Dendritic cell treated with granulocyte-macrophage colony-stimulating factor and Interleukin-4, amounts not matched to agents 40 ng/mL and 50 ng/mL, for 4 days (primary cell): Measurements from ENCODE around the gene TRABD2B.

ENCODE experiments used
- H3K27ac Mint-ChIP-seq: one replicate; pipeline ENCODE4 v1.8.0; 2022; ENCODE audit warnings: mild to moderate bottlenecking, mixed read lengths
- H3K27me3 Mint-ChIP-seq: one replicate; pipeline ENCODE4 v1.8.0; 2022; ENCODE audit warnings: mild to moderate bottlenecking, mixed read lengths
- H3K36me3 Mint-ChIP-seq: one replicate; pipeline ENCODE4 v1.8.0; 2022; ENCODE audit warnings: low read depth, mixed read lengths
- H3K4me1 Mint-ChIP-seq: one replicate; pipeline ENCODE4 v1.8.0; 2022; ENCODE audit warnings: low read depth, mixed read lengths
- H3K4me3 Mint-ChIP-seq: one replicate; pipeline ENCODE4 v1.8.0; 2022; ENCODE audit warnings: mild to moderate bottlenecking, moderate library complexity, mixed read lengths
- H3K9me3 Mint-ChIP-seq: one replicate; pipeline ENCODE4 v1.8.0; 2022; ENCODE audit warnings: mixed read lengths
- intact Hi-C: fragments of 100-400 bp; cut with micrococcal nuclease; formaldehyde crosslinking; loops from one replicate; pipeline ENCODE4 v1.15.0; 2022

TRABD2B gene

DNA sequence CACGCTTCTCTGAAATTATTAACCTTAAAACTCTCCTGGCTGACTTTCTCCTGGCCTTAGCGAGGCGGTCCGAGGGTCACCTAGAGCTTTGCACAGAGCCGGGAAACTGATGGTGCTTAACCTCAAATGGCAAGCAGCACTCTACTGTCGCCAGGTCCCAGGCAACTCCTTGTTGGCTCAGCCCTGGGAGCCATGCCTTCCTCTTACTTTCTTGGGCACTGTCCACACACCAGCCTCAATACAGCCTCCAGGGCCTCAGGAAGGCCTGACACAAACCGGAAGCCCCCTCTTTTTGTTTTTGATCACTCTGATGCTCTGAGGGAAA lies 3.8 kb downstream of the TRABD2B start:
- H3K27me3 Mint-ChIP-seq: peaks cover 62% of the 10 kb centered on the region
- H3K27ac Mint-ChIP-seq: no peak overlapping the region
- no peaks in the 10 kb centered on the region for H3K36me3 Mint-ChIP-seq
- H3K4me1 Mint-ChIP-seq: peaks cover 5% of the 10 kb centered on the region
- intact Hi-C loops: no loop called here
- H3K4me3 Mint-ChIP-seq: no peak overlapping the region
- no peaks in the 10 kb centered on the region for H3K9me3 Mint-ChIP-seq

- H3K9me3 Mint-ChIP-seq: no peaks in the 10 kb centered on the region
- H3K4me3 Mint-ChIP-seq: no peak overlapping the region
- no peak overlapping the region for H3K27ac Mint-ChIP-seq
- H3K4me1 Mint-ChIP-seq: peaks cover 5% of the 10 kb centered on the region
- H3K36me3 Mint-ChIP-seq: no peaks in the 10 kb centered on the region
- H3K27me3 Mint-ChIP-seq: peaks cover 62% of the 10 kb centered on the region
- intact Hi-C loops: no loop called here
These were observed 4.3 kb downstream of the TRABD2B start for GRCh38 chr1:47992720-47993415.

- Mint-ChIP-seq H3K9me3 (no peaks in the 10 kb centered on the region), H3K27me3 (peaks cover 63% of the 10 kb centered on the region), H3K4me1 (no peaks in the 10 kb centered on the region), H3K4me3 (no peak overlapping the region), H3K36me3 (no peaks in the 10 kb centered on the region), H3K27ac (no peak overlapping the region)
- intact Hi-C loops: no loop called here
These were observed 5.5 kb downstream of the TRABD2B start for GRCh38 chr1:47991673-47992072.

GRCh38 chr1:47991187-47991586 lies 6.0 kb downstream of the TRABD2B start:
- Mint-ChIP-seq H3K27ac (no peak overlapping the region), H3K27me3 (peaks cover 65% of the 10 kb centered on the region), H3K36me3 (no peaks in the 10 kb centered on the region), H3K4me3 (no peak overlapping the region), H3K4me1 (no peaks in the 10 kb centered on the region), H3K9me3 (no peaks in the 10 kb centered on the region)
- intact Hi-C loops: no loop called here

GRCh38 chr1:47990286-47990685 lies 6.9 kb downstream of the TRABD2B start:
- intact Hi-C loops: no loop called here
- H3K36me3 Mint-ChIP-seq: no peaks in the 10 kb centered on the region
- no peaks in the 10 kb centered on the region for H3K9me3 Mint-ChIP-seq
- no peaks in the 10 kb centered on the region for H3K4me1 Mint-ChIP-seq
- no peak overlapping the region for H3K4me3 Mint-ChIP-seq
- H3K27me3 Mint-ChIP-seq: peaks cover 66% of the 10 kb centered on the region
- no peak overlapping the region for H3K27ac Mint-ChIP-seq

GRCh38 chr1:47987601-47988000 lies 9.6 kb downstream of the TRABD2B start:
- Mint-ChIP-seq H3K36me3 (no peaks in the 10 kb centered on the region), H3K27ac (no peak overlapping the region), H3K4me1 (no peaks in the 10 kb centered on the region), H3K27me3 (peaks cover 68% of the 10 kb centered on the region), H3K4me3 (no peak overlapping the region), H3K9me3 (no peaks in the 10 kb centered on the region)
- intact Hi-C loops: no loop called here

DNA sequence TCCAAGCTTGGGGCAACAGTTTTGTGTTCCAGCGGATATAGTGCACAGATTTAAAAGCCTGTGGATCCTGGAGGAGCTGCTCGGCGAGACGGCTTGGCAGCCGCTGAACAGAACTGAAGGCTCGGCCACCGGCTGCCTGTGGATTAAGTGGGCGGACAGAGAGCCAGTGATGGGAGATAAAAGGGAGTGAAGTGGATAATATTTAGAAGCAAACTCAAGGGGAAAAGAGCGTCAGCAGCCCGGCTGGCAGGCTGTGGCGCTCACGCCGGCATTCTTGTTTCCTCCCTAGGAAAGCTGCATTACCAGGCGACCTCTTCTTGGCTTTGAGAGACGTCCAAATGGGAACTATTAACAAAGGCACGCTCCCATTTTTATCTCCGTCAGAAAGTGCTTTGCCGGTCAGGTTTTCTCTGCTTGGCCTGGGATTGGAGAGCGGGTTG lies 10.4 kb downstream of the TRABD2B start:
- Mint-ChIP-seq H3K4me1 (no peaks in the 10 kb centered on the region), H3K36me3 (no peaks in the 10 kb centered on the region), H3K9me3 (no peaks in the 10 kb centered on the region), H3K4me3 (no peak overlapping the region), H3K27ac (no peak overlapping the region), H3K27me3 (peaks cover 64% of the 10 kb centered on the region)
- intact Hi-C loops: no loop called here

GRCh38 chr1:47985018-47985417 lies 12.2 kb downstream of the TRABD2B start:
- Mint-ChIP-seq H3K4me3 (no peak overlapping the region), H3K9me3 (no peaks in the 10 kb centered on the region), H3K27me3 (peaks cover 58% of the 10 kb centered on the region), H3K36me3 (no peaks in the 10 kb centered on the region), H3K27ac (no peak overlapping the region), H3K4me1 (no peaks in the 10 kb centered on the region)
- intact Hi-C loops: no loop called here

DNA sequence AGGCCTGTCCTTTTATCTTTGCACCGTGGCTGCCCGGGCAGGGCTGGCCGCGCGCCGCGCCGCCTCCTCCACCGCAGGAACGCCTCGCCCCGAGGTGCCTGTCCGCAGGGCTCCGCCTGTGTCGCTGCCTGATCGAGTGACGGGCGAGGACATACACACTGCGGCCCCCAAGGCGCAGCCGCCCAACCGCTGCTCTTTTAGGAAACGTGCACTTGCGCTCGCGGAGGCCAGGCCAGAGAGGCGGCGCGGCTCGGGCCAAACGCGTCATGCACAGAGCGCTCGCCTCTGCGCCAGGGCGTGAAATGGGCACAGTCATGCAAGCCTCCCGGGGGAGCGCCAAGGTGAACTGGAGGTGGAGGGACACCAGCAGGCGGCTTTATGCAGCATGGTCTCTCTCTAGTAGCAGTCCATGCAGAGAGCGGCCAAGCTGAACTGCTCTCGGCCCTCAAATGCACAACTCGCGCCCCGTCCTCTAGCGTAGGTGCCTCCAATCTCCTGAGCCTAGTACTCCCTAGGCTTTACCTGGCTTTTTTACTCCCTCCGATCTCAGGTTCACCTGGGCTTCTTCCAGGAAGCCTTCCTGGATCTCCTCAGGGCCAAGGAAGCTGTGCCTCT lies 12.9 kb downstream of the TRABD2B start:
- H3K36me3 Mint-ChIP-seq: no peaks in the 10 kb centered on the region
- H3K9me3 Mint-ChIP-seq: no peaks in the 10 kb centered on the region
- H3K4me3 Mint-ChIP-seq: no peak overlapping the region
- H3K27ac Mint-ChIP-seq: no peak overlapping the region
- intact Hi-C loops: no loop called here
- H3K27me3 Mint-ChIP-seq: peaks cover 58% of the 10 kb centered on the region
- H3K4me1 Mint-ChIP-seq: no peaks in the 10 kb centered on the region

DNA sequence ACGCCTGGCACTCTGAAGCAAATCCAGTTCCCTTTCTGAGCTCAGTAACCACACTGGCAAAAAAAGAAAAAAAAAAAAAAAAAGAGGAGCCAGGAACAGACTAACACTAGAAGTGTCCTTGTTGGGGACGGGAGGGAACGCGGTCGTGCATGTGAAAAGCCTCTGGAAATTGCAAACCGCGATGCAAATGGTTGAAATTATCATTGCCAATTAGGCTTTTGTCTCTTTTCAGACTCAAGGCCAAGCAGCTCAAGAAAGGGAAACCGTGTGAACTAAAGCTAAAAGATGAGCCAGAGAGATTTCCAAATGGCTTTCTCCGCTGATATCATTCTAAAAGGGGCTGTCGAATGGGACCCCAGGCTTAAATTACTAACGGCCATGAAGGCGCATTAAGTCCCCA lies 13.5 kb downstream of the TRABD2B start:
- no peaks in the 10 kb centered on the region for H3K4me1 Mint-ChIP-seq
- H3K4me3 Mint-ChIP-seq: no peak overlapping the region

DNA sequence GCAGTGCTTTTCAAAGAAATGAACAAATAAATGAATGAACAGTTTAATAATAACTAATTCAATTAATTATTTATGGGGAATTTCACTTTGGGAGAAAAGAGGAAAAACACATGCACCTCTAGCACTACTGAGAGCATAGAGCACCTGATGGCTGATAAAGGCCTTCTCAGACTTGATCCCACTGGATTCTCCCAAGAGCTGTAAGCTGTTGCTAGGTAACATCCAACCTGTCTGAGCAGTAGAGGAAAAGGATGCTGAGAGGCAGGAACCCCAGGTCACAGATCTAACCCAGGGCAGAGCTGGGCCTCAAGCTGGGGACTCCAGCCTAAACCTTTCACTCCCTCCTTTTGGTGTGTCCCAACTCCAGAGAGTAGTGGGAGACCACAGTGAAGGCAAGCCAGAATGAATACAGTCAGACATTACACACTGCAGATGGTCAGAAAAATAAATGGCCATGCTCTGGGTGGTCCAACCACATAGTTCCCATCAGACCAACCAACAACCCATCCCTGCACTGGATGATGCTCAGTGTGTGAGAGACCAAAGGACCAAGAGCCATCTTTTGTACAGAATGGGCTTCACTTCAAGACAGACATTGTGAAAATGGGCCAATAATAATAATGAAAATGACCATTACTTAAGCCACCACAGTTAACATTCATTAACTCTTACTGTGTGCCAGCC lies 15.4 kb downstream of the TRABD2B start:
- Mint-ChIP-seq H3K27me3 (peaks cover 42% of the 10 kb centered on the region), H3K4me1 (no peaks in the 10 kb centered on the region), H3K27ac (no peak overlapping the region), H3K36me3 (no peaks in the 10 kb centered on the region), H3K4me3 (no peak overlapping the region), H3K9me3 (no peaks in the 10 kb centered on the region)
- intact Hi-C loops: no loop called here

More for the DNA sequence above, 13.5 kb downstream of the TRABD2B start:
- Mint-ChIP-seq H3K27ac (no peak overlapping the region), H3K27me3 (peaks cover 57% of the 10 kb centered on the region), H3K9me3 (no peaks in the 10 kb centered on the region), H3K36me3 (no peaks in the 10 kb centered on the region)
- intact Hi-C loops: no loop called here

GRCh38 chr1:47980501-47980900 lies 16.7 kb downstream of the TRABD2B start:
- no peaks in the 10 kb centered on the region for H3K4me1 Mint-ChIP-seq
- H3K27me3 Mint-ChIP-seq: peaks cover 30% of the 10 kb centered on the region
- H3K4me3 Mint-ChIP-seq: no peak overlapping the region
- H3K36me3 Mint-ChIP-seq: no peaks in the 10 kb centered on the region
- intact Hi-C loops: no loop called here
- H3K27ac Mint-ChIP-seq: no peak overlapping the region
- H3K9me3 Mint-ChIP-seq: no peaks in the 10 kb centered on the region

GRCh38 chr1:47979724-47980123 lies 17.5 kb downstream of the TRABD2B start:
- Mint-ChIP-seq H3K27me3 (peaks cover 24% of the 10 kb centered on the region), H3K9me3 (no peaks in the 10 kb centered on the region), H3K4me3 (no peak overlapping the region), H3K4me1 (no peaks in the 10 kb centered on the region), H3K36me3 (no peaks in the 10 kb centered on the region), H3K27ac (no peak overlapping the region)
- intact Hi-C loops: no loop called here

- no peaks in the 10 kb centered on the region for H3K4me1 Mint-ChIP-seq
- H3K27ac Mint-ChIP-seq: no peak overlapping the region
- no peak overlapping the region for H3K4me3 Mint-ChIP-seq
- intact Hi-C loops: no loop called here
- H3K9me3 Mint-ChIP-seq: no peaks in the 10 kb centered on the region
- H3K27me3 Mint-ChIP-seq: peaks cover 15% of the 10 kb centered on the region
- no peaks in the 10 kb centered on the region for H3K36me3 Mint-ChIP-seq
These were observed 18.7 kb downstream of the TRABD2B start for GRCh38 chr1:47978486-47978885.
